Mesothelial cell of epicardium (in vitro differentiated cells): ENCODE data around the gene A3GALT2. TPM values are rescaled to one million over a fixed set of nuclear protein-coding genes. Genes with fewer than 3 reads are reported as not detected.
A peak's percentile ranks its signal among the peaks of the same experiment; 100 is the strongest.

Experiments used
- DNase-seq, 2 experiments: peaks; one replicate each; pipeline ENCODE4 v3.0.0; 2021; ENCODE audit warnings: low spot score in 2 of 2; ENCODE audit not compliant: unreplicated experiment in 2 of 2
- H3K27ac Mint-ChIP-seq: 2 replicates; pipeline ENCODE4 v1.8.0; 2021; ENCODE audit warnings: mixed read lengths
- H3K27me3 Mint-ChIP-seq: 2 replicates; pipeline ENCODE4 v1.8.0; 2021; ENCODE audit warnings: low read depth, mixed read lengths
- H3K36me3 Mint-ChIP-seq: 2 replicates; pipeline ENCODE4 v1.8.0; 2021; ENCODE audit warnings: mixed read lengths
- H3K4me1 Mint-ChIP-seq: 2 replicates; pipeline ENCODE4 v1.8.0; 2021; ENCODE audit warnings: mixed read lengths
- H3K4me3 Mint-ChIP-seq: 2 replicates; pipeline ENCODE4 v1.8.0; 2021; ENCODE audit warnings: mild to moderate bottlenecking, moderate library complexity, mixed read lengths
- H3K9me3 Mint-ChIP-seq: 2 replicates; pipeline ENCODE4 v1.8.0; 2021; ENCODE audit warnings: mixed read lengths
- total RNA-seq: library from RNA; stranded (reverse); gene quantifications from 3 replicates; pipeline ENCODE4 v1.2.1, GENCODE V29; 2021
- TF ChIP-seq, protein P1 (sequence below): fragments of 200-600 bp; sonication (generic); IDR thresholded peaks from one replicate; pipeline ENCODE4 v1.5.0; 2021; ENCODE audit warnings: antibody characterized with exemption; ENCODE audit not compliant: unreplicated experiment

Gene A3GALT2
- total RNA-seq, 1 donor from 2014 or later = 0.58 TPM

DNA sequence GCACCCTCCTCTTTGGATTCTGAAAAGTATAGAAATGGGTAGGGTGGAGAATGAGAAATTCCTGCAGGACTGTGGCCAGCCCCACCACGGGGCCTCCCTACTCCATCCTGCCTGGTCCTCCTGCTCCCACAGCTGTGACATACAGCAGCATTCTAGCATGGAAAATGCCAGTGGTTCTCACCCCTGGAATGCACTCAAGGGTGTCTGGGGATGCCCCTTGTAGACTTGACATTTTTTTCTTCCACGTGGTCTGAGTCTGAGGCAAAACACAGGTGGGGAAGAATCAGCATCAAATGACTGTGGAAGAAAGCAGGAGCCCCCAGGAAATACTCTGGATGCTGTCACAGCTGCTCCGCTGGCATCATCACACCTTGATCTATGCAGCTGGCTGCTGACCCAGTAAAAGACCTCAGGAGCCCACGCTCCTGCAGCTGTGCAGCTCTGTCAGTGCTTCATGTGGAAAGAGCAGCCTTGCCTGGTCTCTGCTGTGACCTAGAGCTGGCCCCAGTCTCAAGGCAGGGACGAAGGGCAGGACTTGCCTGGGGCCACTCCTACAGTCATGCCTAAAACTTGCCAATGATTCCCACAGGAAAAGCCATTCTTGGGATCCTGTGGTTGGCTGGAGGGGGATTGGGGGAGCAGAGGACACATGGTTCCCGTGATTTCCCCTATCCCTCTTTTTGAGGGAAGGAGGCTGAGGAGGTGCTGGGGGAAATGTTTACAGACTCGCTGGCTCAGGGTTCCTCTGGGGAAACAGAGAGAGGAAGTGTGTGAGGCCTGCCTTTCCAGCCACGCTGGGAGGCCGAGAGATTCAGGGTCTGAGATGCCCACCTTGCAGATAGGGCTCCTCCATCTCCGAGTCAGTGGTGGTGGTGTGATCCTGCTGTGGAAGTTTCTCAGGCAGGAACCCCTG, 10.8 kb upstream of the A3GALT2 start:
- peaks cover 9% of the 10 kb centered on the region for H3K4me1 Mint-ChIP-seq
- H3K36me3 Mint-ChIP-seq = peaks cover 34% of the 10 kb centered on the region
- H3K27ac Mint-ChIP-seq = no peak overlapping the region

DNA sequence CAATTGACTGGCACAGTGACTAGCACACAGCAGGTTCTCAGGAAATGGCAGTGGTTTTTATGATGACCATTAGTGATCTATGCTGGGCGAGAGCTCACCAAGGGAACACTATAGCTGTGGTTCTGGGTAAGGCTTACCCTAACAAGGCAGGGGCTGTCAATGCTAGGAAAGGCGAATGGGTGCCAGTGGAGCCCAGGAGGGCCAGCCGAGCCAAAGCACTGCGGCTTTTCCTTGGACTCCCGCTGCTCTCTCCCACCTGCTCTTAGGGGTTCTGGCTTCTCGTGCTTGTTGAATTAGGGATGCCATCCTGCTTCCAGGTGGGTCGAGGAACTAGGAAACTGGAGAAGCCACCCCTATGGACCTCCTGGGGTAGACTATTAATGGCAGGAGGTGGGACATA, 10.0 kb upstream of the A3GALT2 start:
- DNase-seq = no peak
- Mint-ChIP-seq H3K36me3 (peaks cover 37% of the 10 kb centered on the region), H3K27ac (no peak overlapping the region), H3K9me3 (no peaks in the 10 kb centered on the region), H3K4me3 (no peak overlapping the region), H3K4me1 (peaks cover 6% of the 10 kb centered on the region), H3K27me3 (no peaks in the 10 kb centered on the region)
- TF ChIP-seq, protein P1, sequence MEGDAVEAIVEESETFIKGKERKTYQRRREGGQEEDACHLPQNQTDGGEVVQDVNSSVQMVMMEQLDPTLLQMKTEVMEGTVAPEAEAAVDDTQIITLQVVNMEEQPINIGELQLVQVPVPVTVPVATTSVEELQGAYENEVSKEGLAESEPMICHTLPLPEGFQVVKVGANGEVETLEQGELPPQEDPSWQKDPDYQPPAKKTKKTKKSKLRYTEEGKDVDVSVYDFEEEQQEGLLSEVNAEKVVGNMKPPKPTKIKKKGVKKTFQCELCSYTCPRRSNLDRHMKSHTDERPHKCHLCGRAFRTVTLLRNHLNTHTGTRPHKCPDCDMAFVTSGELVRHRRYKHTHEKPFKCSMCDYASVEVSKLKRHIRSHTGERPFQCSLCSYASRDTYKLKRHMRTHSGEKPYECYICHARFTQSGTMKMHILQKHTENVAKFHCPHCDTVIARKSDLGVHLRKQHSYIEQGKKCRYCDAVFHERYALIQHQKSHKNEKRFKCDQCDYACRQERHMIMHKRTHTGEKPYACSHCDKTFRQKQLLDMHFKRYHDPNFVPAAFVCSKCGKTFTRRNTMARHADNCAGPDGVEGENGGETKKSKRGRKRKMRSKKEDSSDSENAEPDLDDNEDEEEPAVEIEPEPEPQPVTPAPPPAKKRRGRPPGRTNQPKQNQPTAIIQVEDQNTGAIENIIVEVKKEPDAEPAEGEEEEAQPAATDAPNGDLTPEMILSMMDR = no peak

More for the DNA sequence above, 10.8 kb upstream of the A3GALT2 start:
- no peak for DNase-seq
- Mint-ChIP-seq H3K27me3 (no peaks in the 10 kb centered on the region), H3K9me3 (no peaks in the 10 kb centered on the region), H3K4me3 (no peak overlapping the region)
- TF ChIP-seq, protein P1 = no peak

DNA sequence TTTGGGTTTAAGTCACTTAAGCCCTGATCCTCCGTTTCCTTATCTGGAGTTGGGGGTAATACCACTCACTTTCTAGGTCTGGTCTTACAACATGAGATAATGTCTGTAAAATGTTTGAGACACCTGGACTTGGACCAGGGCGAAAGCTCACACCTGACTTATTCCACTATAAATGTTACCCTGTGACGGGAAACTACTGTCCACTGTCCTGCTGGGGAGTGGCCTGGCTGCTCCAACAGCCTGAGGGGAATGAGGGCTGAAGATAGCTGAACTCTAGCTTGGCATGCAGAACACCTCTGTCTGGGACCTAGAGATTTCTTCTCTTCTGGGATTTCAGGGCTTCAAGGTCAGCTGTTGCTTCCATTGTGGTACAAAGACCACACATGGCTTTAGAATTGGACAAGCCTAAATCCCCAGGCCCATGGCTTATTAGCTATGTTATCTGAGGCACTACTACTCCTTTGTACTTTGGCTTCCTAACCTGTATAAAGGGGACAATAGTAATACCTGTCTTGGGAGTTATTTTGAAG, 9.5 kb upstream of the A3GALT2 start:
- Mint-ChIP-seq H3K27me3 (no peaks in the 10 kb centered on the region), H3K36me3 (peaks cover 42% of the 10 kb centered on the region), H3K4me1 (peaks cover 6% of the 10 kb centered on the region), H3K4me3 (no peak overlapping the region), H3K9me3 (no peaks in the 10 kb centered on the region), H3K27ac (no peak overlapping the region)
- no peak for DNase-seq
- TF ChIP-seq, protein P1 = no peak

DNA sequence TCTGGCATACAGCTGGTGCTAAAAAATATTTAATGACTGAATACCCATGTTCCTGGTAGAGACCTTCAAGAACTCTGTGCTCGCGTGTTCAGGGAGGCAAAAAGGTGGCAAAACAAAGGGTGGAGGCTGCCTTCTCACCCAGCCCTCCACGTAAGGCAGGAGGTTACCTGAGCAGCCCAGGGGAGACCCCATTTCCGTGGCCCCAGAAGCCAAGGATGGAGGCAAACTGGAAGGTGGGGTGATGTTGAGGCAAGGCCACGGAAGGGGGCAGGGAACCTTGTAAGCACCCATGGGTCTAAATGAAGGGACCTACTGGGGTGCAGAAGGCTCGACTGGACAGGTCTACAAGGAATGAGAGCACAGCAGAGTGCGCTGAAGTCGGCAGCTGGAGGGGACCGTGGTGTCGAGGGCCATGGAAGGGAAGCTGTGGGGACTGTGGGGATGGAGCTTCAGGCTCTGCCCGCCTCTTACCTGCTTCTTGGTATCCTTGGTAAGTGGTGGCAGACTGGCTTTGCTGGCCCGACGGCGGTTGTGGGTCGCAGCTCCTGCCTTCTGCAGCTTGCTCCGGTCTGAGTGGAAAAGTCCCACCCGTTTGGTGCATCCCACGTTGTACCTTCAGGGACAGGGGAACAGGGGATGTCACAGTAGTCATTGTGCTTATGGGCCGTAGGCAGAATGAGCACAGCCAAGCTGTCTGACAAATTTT, 8.9 kb upstream of the A3GALT2 start:
- TF ChIP-seq, protein P1 = no peak
- H3K4me1 Mint-ChIP-seq = peaks cover 4% of the 10 kb centered on the region
- H3K27me3 Mint-ChIP-seq = no peaks in the 10 kb centered on the region
- H3K36me3 Mint-ChIP-seq = peaks cover 46% of the 10 kb centered on the region
- no peaks in the 10 kb centered on the region for H3K9me3 Mint-ChIP-seq
- no peak for DNase-seq
- H3K27ac Mint-ChIP-seq = no peak overlapping the region
- H3K4me3 Mint-ChIP-seq = no peak overlapping the region

DNA sequence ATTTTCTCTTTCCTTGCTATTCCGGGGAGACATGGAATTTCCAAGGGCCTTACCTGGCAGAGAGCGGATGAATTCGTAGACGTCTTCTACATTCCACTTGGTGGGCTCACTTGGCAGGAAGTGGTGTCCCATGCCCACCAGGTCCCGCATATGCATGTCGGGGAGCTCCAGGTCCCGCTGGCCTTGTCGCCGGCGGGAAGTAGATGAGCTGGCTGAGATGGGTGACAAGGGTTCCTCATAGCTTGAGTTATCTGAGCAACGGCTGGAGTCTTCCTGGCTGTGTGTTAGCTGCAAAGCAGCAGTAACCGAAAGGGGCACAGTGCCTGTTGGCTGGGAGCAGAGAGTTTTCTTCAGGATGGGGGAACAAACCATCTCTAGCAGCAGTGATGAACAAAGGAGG, 7.9 kb upstream of the A3GALT2 start:
- DNase-seq = no peak
- Mint-ChIP-seq H3K4me3 (no peak overlapping the region), H3K36me3 (peaks cover 48% of the 10 kb centered on the region), H3K9me3 (no peaks in the 10 kb centered on the region), H3K27me3 (no peaks in the 10 kb centered on the region), H3K4me1 (peaks cover 4% of the 10 kb centered on the region), H3K27ac (peak overlapping the region; percentile 52)
- TF ChIP-seq, protein P1 = no peak
